DLD1 (cell line): ENCODE measurements around the gene TMEM131.
"Not testable (repeated sequence)": the region's sequence is repeated elsewhere in the genome, so short reads cannot be mapped to it uniquely, and the experiment has no call there.

Source experiments
- in situ Hi-C: cut with HindIII; loops from 2 replicates; pipeline ENCODE4 v1.10.0; 2017; ENCODE audit warnings: low sequenced_read_pairs

Gene TMEM131, protein sequence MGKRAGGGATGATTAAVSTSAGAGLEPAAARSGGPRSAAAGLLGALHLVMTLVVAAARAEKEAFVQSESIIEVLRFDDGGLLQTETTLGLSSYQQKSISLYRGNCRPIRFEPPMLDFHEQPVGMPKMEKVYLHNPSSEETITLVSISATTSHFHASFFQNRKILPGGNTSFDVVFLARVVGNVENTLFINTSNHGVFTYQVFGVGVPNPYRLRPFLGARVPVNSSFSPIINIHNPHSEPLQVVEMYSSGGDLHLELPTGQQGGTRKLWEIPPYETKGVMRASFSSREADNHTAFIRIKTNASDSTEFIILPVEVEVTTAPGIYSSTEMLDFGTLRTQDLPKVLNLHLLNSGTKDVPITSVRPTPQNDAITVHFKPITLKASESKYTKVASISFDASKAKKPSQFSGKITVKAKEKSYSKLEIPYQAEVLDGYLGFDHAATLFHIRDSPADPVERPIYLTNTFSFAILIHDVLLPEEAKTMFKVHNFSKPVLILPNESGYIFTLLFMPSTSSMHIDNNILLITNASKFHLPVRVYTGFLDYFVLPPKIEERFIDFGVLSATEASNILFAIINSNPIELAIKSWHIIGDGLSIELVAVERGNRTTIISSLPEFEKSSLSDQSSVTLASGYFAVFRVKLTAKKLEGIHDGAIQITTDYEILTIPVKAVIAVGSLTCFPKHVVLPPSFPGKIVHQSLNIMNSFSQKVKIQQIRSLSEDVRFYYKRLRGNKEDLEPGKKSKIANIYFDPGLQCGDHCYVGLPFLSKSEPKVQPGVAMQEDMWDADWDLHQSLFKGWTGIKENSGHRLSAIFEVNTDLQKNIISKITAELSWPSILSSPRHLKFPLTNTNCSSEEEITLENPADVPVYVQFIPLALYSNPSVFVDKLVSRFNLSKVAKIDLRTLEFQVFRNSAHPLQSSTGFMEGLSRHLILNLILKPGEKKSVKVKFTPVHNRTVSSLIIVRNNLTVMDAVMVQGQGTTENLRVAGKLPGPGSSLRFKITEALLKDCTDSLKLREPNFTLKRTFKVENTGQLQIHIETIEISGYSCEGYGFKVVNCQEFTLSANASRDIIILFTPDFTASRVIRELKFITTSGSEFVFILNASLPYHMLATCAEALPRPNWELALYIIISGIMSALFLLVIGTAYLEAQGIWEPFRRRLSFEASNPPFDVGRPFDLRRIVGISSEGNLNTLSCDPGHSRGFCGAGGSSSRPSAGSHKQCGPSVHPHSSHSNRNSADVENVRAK (N-terminal part only)

DNA sequence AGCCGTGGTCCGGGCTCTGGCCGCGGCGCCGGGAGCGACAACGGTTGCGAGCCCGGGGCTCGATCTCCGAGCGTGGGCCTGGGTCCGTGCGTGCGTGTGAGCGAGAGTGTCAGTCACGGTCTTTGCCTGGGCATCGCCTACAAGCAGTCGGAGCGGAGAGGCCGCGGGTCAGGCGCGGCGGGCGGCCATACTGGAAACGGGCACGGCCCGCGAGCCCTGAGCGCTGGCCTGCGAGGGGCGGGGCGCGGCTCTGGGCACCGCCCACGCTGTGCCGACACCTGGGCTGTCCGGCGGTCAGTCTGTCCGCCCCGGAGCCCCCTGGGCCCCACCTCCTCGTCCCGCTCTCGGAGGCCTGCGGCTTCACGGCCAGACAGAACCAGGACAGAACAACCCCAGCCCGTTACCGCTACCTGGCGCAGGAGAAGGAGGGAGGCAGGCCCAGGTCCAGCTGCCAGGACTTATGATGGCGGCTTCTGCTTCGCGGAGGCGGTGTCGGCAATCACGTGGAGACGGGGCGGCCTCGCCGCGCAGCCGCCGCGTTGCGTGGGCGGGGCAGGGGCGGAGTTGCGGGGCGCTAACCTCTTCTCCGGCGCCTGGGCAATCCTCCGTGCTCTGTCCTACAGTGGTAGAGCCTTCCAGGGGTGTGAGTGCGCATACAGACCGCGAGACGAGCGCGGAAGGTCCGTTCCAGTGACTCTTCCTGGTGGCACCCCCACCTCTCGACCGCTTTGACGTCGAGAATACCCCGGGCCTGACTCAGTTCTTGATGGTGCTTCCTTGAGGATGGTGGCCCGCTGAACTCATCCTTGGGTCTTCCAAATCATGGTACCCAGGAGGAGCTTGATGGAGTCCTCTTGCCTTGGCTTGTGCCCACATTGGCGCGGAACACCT lies at the start of gene TMEM131:
TMEM131 (minus strand) TSS at position 215 of the 891 bp plus-strand sequence. CDS start 286 bp downstream, outside the sequence.
- in situ Hi-C loops: no loop called here

DNA sequence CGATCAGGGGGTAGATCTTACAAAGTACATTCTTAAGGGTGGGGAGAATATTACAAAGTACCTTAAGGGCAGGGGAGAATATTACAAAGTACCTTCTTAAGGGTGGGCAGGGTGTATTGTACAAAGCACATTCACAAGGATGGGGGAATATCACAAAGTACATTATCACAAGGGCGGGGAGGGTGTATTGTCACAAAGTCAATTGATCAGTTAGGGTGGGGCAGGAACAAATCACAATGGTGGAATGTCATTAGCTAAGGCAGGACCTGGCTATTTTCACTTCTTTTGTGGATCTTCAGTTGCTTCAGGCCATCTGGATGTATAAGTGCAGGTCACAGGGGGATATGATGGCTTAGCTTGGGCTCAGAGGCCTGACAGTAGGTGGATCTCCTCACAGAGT lies 49.0 kb upstream of the TMEM131 start:
- in situ Hi-C loops: not testable (repeated sequence)

DNA sequence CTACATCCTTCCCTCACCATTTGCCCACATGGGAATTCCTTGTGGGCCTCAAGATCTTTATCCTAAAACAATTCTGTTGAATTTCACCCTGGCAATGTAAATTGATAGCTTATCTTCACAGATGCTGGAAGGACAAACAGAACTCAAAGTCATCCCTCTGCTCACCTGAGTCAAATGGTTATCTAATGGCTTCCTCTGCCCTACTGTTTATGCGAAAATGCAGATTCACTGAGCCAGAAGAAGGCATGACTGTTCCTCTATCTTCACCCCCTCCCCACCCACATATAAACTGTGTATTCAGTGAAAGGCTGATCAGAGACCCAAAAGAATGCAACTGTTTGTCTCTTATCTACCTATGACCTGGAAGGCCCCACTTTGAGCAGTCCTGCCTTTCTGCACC lies 47.4 kb upstream of the TMEM131 start:
- in situ Hi-C loops: no loop called here

DNA sequence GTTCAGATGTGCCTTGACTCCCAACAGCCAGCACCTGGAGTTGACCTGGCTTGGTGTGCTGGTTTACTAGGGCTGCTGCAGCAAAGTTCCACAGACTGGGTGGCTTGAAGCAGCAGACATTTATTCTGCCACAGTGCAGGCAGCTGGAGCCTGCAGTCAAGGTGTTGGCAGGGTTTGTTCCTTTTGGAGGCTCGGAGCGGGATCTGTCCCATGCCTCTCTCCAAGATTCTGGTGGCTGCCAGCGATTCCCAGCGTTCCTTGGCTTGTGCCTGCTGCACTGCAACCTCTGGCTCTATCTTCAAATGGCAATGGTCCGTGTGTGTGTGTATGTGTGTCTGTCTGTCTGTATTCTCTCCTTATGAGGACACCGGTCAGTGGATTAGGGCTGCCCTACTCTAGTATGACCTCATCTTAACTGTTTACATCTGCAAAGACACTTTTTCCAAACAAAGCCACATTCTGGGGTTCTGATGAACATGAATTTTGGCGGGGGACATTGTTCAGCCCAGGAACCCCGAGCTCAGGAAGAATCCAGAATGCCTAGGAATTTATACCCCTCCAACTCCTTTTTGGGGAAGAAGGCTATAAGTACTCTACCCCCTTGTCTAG lies 44.7 kb upstream of the TMEM131 start:
- in situ Hi-C loops: no loop called here

DNA sequence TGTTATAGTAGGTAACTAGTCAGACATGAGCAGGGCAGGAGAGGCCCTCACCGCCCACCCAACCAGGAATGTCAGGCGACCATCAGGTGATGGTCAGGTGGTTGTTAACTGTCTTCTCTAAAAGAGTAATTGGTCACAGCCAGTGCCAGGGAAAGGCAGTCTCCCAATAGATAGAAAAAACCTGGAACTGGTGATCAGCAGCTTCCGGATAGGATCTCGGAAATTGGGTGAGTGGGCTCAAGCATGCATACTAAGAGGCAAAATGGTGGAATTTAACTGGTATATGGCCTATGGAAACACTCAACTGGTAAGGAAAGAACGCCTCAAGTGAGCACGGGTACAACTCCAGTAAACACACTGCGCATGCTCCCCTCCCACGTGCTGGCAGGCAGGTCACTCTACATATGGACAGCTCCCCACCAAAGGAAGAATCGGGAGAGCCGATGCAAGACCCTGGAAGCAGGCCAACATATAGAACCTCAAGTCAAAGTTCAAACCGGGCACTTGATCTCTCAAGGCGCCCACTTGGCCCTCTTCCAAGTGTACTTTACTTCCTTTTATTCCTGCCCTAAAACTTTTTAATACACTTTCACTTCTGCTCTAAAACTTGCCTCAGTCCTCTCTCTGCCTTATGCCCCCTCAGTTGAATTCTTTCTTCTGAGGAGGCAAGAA lies 43.5 kb upstream of the TMEM131 start:
- in situ Hi-C loops: no loop called here

DNA sequence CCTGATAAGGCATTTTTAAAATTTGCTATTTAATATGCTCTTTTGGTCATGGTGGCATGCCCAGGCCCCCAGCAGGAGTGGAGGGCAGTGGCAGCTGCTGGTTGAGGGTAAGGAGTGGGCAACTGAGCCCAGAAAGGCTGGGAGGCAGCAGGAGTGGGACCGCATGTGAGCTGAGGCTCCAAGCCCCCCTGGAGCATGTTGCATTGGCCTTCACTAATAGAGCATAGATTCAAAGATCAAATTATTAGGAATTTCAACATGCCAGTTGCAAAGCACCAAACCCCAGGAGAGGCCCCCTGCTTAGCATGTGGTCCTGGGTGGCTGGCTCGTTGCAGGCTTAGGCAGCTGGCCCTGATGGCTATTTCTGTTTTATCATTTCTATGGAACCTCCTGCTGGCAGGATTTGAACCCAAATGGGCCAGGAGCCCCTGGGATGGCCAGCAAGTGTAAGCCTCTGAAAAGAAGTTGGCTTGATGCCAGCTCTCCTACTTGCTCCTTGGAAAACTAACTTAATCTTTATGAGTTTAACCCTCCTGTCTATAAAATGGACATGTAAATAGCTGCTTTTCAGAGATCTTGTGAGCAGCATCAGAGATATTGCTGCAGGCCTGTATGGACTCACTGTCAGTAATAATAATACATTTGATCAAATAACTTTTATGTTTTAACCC lies 42.1 kb upstream of the TMEM131 start:
- in situ Hi-C loops: no loop called here

DNA sequence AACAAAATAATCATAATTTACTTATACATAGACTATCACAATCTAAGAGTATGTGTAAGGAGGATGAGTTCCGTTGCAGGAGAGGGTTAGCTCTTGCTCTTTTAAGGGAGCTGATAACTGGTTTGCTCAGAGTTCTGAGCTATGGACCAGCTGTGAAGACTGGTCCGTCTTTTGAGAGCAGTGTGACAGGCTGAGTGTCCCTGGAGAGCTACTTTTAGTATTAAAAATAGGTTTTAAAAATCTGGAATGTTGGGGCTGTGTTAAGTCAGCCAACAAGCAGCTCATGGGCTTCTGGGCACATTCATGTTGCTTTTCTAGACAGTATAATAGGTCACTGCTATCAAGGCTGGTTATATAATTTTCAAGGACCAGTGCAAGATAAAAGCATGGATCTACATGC lies 41.5 kb upstream of the TMEM131 start:
- in situ Hi-C loops: no loop called here

DNA sequence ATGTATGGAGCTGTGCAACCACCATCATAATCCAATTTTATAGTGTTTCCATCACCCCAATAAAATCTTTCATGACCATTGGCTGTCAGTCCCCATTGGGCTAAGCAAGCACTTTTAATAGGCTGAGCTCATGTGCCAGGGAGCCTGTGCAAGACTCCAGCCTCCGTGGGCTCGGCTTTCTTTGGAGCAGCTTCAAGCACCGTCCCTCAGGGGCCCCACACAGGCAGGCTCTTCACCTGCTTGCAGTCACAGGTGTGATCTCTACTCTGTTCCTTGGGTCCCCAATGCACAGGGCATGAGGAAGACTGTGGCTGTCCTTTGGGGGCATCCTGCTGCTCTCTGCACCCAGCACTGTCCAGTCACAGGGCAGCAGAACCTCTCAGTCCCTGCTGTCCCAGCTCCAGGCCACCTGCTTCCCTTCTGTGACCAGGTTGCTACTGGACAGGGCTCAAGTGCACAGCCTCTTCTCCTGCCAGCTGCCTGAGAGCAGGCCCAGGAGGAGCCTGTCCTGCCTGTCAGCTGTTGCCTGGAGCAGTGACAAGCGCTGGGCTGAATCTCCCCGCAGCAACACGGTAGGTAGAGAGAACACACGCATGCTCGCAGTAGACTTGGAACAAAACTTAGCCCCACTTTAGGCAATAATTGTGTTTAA lies 40.7 kb upstream of the TMEM131 start:
- in situ Hi-C loops: no loop called here

DNA sequence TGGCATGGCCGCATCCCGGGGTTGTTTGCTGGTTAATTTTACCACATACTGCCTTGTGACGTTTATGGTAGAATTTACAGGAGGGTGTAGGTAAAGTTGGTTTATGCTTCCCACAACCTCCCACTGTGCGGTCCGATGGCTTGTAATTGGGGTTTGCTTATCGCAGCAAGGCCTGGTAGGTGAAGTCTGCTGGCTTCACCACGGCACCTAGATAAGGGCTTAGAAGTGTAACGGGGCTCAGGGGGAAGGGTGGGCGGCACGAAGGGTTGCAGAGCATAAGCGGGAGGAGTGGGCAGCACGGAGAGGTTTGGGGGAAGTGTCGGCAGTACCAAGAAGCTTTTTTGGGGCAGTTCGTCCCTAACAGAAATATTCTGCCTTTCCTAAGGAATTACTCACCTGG lies 39.0 kb upstream of the TMEM131 start:
- in situ Hi-C loops: no loop called here

DNA sequence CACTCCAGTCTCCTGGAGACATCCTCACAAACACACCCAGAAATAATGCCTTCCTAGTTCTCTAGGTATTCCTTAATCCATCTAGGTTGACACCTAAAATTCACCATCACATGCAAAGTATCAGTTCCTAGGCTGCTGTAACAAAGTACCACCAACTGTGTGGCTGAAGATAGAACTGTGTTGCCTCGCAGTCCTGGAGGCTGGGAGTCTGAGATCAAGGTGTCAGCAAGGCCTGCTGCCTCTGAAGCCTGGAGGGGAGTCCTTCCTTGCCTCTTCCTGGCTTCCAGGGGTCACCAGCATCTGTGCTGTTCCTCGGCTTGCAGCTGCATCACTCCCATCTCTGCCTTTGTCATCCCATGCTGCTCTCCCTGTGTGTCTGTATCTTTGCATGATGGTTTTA lies 36.3 kb upstream of the TMEM131 start:
- in situ Hi-C loops: no loop called here

DNA sequence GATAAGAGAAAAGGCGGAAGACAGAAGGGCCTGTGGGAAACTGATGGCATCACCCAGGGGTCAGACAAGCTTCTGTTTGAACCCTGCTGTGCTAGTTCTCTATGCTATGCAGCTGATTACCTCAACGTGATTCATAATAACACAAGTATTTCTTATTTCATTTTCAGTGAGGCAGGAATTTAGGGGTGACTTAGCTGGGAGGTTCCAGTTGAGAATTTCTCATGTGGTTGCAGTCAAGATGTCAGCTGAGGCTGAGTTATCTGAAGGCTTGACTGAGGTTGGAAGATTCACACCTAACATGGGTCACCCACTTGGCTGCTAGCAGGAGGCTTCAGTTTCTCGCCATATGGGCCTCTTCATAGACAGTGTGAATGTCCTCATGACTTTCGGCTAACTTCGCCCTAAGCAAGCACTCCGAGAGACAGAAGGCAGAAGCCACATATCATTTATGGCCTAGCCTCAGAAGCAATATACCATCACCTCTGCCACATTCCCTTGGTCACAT lies 34.0 kb upstream of the TMEM131 start:
- in situ Hi-C loops: no loop called here

DNA sequence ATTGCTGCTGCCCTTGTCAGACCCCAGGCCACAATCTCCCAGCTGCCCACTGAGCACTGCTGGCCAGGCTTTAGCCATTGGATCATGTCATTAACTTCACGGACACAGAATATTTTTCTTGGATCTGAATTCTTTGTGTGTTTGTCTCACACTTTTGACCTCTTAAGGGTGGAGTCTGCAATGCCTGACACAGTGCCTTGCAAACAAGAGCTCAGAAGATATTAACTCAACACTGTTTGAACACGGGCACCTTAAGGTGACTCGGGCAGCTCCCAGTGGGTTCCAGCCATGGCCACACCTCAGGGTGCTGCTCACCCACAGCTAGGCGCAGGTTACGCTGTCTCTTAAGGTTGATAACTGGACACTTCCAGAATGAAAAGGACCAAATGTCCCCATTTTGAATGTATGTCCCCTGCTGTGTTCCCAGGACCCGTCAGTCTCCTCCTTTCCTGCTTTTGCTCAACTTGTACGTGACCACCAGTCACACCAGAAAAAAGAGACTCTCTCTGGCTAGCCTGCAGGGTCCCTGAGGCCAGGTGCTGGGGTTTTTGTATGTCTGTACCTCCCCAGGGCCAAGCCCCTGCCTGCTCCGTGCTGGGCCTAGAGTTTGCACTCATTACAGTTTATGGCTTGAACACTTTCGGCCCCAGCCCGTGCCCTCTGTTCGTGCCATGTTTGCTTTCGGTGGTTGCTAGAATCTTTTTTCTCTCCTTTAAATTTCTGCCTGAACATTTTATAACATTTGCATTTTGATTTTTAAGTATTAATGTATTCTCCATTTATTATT lies 33.4 kb upstream of the TMEM131 start:
- in situ Hi-C loops: no loop called here

DNA sequence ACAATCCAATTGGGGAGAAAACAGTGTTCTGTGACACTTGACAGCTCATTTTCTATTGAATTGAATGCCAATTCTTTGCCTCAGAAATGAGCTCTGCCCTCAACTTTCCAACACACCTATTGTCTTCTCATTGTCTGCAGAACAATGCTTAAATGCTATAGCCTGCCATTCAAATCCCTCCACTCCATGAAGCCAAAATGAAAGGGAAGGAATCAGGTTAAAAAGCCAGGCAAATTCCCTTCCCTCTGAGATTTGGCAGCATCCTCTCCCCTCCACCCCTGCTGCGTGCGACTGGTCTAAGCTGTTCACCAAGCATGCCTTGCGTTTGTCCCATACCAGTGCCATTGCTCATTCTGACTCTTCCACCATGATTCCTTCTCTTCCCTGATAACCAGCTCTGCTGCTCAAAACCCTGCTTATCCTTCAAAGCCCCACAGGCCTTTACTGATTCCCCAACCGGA lies 32.4 kb upstream of the TMEM131 start:
- in situ Hi-C loops: no loop called here

DNA sequence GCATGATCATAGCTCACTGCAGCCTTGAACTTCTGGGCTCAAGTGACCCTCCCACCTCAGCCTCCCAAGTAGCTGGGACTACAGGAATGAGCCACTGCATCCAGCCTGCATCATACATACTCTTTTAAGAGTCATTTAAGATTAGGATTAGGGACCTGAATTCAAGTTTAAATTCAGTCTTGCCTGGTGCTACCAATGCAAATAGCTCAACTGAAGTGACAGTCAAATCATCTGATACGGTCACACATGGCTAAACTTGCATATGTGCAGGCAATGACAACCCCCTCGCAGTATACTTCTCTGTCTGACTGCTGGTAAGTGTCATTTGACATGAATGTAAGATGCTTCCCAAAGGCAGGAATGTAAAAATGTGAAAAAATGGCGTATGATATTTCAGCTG lies 31.8 kb upstream of the TMEM131 start:
- in situ Hi-C loops: no loop called here

DNA sequence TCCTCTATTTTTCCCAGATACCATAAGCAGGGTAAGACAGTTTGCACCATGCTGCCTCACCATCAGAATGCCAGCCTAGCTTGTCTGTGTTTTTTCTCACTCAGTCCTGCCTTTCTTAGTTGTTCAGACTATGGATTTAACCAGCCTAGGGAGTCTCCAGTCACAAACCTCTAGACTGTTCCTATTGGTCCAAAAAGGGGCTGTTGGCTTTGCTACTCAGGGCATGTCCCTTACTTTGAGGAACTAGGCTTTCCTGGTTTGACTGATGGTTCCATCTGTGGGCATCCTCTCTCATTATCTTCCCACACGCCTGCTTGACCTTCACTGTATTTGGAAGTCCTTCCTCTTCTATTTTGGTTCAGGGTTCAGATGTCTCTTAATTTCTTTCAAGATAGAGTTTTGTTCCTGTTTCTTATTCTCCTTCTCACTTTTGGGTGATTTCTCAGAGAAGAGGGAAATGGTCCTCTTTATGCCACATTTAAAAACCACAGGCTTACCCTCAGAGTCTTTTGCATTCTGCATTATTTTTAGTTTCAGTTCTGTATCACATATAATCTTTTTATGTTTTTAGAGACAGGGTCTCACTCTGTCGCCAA lies 31.3 kb upstream of the TMEM131 start:
- in situ Hi-C loops: no loop called here

DNA sequence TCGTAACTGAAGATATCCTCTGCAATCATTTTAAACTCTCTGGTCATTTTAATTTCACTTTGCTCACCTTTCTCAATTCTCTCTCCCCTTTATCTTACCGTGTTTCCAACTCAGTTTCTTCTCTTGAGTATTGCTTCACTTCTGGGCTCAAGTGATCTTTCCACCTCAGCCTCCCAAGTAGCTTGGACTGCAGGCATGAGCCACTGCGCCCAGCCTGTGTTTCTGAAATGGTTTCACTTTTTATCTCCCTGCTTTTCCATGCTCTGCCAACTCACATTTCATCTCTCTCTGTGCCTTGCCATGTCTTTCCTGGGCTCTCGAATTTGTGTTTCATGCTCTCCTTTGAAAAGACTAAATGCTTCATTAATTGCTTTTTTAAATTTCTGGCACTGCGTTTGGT lies 30.5 kb upstream of the TMEM131 start:
- in situ Hi-C loops: no loop called here
